HG02938 (cell line): Measurements from ENCODE around the gene ARSJ.

ENCODE experiments used
- ATAC-seq: cut with Tn5 transposase; IDR thresholded peaks from one replicate; pipeline ENCODE4 v1.9.1; 2021; ENCODE audit warnings: mild to moderate bottlenecking, moderate library complexity; ENCODE audit not compliant: unreplicated experiment

Gene ARSJ

DNA sequence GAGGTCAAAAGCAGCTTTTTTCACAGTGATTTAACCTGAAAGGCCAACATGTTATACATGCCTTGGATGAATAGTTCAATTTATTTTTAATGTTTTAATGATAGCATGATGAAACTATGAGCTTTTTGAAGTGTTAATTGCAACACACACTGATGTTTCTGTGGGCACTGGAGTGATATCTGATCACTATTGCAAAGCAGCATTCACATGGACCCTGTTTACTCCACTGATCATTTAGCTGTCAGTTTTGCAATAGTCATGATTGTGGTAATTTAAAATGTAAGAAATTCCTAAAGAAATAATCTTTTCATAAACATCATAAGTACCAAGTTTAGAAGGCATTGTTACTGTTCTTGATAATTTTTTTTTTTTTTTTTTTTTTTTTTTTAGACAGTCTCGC is 74.1 kb downstream of the ARSJ start:
- ATAC-seq = no peak

DNA sequence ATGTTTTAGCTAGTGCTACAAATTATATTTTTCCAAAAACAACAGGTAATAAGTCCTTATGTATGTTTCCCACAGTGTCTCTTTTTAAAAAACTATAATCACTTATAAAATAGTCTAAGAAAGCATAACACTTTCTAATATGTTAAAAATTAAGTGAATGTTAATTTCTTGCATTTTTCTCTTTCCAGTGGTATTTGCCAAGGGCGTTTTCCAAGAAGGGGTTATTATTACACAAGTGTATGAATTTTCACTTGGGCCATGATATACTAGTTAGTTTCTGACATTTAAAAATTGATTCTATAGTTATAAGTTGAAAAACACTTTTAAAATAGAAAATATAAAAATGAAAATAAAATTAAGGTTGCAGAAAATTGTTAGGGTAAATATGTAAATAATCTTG is 74.6 kb downstream of the ARSJ start:
- no peak for ATAC-seq

DNA sequence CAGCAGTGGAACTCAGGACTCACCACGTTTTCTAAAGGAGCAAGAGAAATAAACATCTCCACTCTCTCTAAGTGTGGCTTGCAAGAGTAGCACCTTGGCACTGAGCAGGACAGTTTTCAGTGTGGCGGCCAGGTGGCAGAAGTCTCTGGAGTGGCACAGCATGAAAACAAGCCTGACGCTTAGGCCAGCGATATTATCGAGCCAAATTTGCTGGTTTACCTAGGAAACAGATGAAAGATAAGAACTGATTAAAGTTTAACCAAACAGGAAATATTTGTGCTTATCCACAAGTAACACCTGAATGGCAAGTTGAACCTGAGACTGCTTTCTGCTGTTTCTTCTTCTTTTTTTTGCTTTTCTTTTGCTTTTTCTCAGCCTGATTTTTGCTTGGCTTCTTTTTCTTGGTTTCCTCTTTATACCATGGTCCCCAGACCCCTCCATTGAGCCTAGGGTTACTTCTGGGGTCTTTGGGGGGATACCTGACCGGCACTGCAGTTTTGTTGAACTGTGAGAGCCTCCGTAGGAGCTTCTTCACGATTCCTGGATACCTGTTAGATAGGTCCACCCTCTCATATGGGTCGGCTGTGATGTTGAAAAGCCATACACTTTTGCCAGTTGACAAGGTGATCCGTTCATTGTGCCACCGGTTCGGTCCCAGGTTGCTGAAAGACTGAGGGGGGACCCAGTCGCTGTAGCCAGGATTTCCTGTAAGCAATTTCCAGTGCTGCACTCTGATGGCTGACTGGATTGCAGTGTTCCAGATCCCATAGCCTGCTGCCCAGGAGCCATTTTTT is 77.3 kb downstream of the ARSJ start:
- ATAC-seq = no peak

DNA sequence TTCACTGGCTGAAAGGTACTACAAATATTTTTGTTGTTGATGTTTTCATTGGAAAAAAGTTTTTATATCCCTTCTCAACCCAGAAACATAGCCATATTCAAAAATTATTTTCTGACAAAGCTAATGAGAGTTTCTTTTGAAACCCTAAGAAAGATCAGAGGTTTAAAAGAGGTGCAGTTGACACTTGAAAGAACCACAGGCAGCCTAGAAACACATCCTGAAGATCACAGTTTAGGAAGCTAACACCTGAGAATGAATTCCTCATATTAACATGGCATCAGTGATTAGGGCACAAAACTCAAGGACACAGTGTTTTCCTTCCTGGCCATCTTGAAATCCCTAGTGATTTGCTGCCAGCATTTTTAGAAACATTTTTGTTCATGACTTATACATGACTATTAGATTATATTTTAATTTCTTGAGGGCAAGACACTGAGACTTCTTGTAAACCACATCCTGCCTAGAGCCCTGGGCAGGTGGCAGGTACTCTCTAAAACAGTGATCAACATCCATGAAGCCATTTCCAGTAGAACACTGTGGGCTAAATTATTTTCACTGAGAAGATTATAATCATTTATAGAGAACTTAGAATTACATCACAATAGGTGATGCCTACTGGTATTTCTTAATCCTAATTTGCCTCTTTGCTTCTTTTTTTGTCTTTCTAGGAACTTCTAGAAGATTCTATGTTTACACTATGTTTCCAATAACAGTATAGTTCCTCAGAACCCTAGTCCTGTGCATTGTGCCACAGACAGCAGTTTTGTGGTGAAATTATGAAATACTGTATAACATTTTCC is 80.0 kb downstream of the ARSJ start:
- ATAC-seq = peak; percentile 96

DNA sequence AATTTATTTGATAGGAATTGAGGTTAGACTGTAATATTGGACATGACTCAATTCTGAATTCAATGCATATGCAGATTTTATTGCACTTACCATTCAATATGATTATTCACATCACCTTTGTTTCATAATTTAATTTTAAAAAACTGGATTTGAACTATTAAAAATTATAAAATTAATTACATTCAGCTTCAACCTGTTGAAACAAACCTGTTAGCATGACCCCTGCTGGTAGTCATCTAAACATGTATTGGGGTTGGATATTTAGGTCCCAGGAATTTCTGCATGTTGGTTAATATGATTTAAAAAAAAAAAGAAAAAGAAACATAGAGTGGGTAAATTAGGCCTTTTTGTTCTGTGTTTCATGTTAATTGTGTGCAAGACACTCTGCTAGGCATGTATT is 85.9 kb downstream of the ARSJ start:
- no peak for ATAC-seq

DNA sequence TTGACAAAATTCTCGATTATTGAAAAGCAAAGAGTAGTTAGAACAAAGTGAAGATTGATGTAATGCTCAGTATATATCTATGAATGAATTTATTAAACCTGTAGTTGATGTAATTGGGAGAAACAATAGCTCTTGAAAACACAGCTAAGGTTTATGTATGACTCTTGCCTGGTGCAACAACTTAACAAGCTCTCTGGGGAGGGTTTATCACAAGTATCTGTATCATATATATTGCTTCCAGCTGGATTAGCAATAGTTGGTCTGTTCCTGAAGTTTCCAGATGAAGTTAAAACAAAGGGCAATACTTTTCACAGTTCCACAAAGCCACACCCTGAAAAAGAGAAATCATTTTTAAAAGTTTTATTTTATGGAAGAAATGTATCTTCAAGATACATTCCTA is 91.4 kb downstream of the ARSJ start:
- ATAC-seq = no peak

DNA sequence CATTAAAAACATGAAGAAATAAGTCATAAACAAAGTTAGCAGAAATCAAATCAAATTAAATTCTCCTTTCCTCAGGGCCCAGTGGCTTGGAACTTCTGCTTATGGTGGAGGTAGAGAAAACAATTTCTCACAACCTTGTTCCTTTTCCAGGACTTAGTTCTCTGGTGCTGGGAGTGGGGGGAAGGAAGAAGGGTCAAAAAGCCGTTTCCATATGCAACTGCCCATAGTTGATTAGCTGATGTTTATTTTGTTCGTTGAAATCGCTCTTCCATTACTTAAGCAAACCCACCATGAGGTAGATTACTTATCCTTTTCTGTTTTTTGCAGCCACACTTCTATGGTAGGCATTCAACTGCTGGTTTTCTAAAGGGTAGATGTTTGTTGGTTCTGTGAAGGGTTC is 94.2 kb downstream of the ARSJ start:
- no peak for ATAC-seq

DNA sequence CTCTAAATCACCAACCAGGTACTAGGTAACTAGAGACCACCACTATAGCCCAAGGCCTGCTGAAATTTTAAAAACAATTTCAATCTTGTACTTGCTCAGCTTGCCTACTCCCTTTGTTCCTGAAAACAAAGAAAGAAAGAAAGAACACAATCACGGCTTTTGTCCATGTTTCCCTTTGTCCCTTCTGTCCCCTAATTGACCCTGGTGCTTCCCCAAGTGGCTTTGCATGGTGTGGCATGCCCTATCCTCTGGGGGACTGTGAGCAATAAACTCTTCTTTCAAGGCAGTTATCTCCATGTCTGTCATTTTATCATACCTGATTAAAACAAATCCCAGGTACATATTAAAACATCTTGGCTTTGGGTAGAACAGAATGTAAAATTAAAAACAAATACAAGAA is 94.8 kb downstream of the ARSJ start:
- ATAC-seq = no peak

DNA sequence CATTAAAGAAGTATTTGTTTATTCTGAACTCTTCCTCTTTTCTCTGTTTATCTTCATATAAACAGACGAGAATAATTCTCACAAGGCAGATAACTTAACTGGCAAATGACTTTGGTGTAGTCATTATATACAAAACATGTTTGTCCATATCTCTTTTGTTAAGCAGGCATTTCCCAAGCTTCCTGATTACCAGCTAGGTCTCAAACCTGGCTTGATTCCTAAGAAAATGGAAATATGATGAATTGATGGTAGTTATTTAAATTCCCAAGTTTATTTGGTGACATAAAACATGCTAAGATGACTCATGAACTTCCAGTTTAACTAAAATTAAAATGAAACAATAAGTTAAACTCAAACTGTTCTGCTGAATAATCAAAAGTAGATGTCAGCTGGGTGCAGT is 96.8 kb downstream of the ARSJ start:
- no peak for ATAC-seq

DNA sequence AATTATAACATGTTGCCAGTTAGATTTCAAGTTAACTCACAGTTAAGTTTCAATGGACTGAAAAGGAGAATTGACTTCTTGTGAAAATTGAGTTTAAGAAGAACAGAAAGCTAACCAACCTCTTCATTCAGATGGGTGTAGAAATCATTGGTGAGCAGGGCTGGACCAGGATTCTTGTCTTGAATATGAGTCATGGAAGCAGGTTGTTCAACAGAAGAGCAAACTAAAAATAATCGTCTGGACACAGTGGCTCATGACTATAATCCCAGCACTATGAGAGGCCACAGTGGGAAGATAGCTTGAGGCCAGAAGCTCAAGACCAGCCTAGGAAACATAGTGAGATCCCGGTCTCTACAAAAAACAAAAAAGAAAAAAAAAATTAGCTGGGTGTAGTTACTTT is 98.2 kb downstream of the ARSJ start:
- ATAC-seq = no peak

DNA sequence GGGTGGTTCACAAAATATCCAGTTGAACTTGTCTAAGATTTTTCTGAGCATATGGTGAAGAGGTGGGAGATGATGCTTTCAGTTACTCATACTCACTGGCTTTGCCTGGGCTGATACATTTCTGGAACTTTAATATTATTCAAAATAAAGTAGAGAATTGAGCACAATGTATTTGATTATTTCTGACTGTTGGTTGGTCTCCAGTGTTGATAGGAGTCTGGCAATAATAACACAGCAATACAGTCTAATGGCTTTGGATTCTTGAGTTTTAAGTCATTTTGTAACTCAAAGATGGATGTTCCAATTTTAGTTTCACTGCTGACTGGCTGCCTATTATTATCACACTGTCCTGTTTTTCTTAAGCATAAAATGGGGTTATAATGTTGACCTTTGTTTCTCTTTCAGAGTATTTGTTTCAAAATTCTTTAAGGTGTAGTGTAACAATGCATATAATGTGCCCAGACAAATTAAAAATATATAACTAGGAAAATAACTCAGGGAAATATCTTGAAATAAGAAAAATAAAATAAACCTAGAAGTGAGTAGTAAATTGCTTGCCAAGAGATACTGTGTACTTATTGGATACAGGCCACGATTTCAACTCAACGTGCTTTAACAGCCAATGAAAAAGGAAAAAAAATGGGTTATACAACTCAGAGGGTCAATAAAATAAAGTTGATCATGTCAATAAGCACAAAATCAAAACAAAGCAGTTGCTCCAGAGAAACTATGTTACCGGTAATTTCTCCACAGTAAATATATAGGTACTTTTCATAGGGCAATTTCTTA is 99.0 kb downstream of the ARSJ start:
- no peak for ATAC-seq

DNA sequence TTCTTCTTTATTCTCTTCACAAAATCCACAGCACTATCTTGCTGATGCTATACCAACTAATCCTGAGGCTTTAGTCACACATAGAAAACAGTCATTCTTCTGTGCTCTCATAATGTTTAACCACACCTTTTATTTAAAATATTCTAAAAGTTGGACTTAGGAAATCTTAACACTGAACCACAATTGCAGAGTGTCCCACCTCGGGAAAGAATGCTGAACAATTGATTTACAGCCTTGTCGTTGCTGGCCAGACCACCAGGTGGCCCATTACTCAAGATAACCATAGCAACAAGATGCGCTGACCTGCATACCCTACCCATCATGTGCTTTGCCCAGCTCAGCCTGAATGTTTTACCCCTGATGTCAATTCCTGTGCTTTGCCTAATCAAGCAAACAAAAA is 100.8 kb downstream of the ARSJ start:
- ATAC-seq = no peak

DNA sequence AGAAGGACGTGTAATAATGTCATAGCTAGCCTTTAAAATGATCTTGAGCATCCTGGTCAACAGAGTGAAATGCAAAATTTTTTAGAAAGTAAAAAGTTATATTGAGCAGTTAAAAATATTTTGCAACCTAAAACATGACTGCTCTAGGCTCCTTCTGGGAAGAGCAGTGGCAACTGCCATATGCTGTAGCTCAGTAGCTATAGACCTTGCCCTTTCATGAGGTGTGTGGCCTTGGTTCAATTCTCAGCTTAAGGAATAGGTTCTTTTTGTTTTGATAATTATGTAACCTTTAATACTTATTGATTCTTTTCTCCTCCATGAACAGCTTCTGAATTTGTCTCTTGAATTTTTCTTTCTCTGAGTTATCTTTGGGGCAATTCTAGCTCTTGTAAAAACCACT is 105.0 kb downstream of the ARSJ start:
- no peak for ATAC-seq

DNA sequence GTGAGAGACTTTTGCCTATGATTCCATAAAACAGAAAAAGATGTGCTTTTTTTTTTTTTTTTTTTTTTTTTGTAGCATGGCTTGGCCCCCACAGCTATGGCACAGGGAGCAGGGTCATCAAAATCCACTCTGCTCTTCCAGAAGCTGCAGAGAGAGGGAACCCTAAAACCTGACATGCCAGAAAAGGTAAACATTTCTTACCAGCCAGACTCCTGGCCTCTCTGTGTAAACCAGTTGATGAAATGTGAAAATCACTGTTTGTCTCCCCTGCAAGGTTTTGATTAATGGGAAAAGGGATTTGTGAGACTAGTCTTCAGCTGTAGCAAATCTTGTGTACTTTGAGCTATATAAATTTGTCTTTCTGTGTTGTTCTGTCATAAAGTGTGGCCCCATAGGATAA is 105.9 kb downstream of the ARSJ start:
- ATAC-seq = no peak

DNA sequence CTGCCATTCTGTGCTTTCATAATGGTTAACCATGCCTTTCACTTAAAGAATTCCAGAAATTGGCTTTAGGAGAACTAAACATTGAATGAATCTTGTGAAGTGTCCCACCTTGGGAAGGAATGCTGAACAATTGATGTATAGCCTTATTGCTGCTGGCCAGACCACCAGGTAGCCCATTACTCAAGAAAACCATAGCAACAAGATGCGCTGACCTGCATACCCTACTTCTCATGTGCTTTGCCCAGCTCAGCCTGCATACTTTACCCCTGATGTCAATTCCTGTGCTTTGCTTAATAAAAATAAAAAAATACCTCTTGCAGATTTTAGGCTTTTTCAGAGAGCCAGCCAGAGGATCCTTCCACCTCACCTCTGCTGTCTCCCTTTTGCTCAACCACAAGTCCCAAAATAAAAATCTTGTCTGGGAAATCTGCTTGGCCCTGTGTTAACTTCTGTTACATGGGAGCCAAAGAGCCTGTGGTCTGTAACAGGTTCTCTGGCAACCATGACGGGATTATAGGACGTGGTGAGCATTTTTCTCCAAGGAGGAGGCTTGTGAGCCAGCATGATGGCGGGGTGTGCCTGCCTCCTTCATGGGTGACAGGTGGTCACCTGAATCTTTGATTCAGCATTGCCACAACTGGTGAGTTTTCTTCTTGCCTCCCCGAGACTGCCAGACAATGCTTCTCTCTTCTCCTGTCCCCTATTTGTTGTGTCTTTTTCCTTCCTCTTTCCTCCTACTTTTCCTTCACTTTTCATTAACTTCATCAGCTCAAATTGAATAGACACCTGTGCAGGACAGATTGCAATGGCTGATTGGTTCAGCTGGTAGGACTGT is 106.8 kb downstream of the ARSJ start:
- no peak for ATAC-seq

DNA sequence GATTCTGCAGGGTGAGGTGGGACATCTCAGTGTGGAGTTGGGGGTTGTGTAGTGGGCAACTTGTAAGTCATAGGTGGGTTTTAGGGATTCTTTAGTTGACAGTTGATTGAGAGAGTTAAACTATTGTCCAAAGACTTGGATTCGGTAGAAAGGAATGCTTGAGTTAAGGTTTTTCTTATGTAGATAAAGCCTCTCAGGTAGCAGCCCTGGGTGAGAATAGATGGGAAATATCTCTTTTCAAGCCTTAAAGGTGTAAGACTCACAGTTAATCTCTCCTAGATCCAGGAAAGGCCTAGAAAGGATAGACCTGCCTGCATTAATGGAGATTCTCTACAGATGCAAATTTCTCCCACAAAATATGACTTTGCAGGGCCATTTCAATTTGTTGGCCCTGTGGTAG is 108.4 kb downstream of the ARSJ start:
- no peak for ATAC-seq

DNA sequence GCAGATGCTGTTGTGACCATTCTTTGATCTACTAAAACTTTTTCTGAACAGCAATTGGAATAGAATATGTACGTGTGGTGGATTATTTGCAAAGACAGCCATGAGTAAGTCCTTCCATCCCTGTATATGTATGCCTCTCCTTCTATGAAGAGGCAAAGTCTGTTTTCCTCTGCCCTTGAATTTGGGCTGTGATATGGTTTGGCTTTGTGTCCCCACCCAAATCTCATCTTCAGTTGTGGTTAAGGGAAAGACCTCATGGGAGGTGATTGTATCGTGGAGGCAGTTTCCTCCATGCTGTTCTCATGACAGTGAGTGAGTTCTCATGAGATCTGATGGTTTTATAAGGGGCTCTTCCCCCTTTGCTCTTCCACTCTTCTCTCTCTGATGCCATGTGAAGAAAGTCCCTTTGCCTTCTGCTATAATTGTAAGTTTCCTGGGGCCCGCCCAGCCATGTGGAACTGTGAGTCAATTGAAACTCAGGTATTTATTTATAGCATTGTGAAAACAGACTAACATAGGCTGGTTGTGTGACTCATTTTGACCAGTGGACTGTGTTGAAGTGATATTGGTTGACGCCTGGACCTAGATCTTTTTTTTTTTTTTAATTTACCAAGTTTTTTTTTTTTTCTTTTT is 109.6 kb downstream of the ARSJ start:
- ATAC-seq = peak; percentile 88

DNA sequence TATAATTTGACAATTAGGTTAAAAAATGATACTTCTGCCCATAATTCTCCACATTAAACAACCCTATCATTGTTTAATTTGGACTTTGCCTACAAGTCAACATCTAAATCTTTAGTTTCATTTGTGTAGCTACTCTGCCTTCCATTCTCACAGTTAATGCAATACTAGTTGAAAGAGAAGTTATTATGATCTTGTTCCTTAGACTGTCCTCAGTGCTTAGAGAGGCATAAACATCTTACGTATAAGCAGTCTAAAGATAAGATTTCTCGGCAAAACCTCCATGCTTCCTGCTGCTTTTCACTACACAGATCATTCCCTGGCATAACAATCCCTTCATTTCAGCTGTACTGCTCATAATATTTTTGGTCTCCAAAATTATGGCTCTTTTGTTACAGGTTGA is 112.8 kb downstream of the ARSJ start:
- no peak for ATAC-seq

DNA sequence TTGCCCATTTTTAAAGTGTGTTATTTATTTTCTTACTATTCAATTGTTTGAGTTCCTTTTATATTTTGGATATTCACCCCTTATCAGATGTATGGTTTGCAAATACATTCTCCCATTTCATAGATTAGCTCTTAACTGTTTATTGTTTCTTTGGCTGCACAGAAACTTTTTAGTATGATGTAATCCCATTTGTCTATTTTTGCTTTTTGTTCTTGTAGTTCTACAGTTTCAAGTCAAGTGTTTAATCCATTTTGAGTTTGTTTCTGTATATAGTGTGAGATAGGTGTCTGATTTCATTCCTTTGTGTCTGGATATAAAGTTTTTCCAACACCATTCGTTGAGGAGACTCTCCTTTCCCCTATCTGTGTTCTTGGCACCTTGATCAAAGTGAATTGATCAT is 120.5 kb downstream of the ARSJ start:
- no peak for ATAC-seq

DNA sequence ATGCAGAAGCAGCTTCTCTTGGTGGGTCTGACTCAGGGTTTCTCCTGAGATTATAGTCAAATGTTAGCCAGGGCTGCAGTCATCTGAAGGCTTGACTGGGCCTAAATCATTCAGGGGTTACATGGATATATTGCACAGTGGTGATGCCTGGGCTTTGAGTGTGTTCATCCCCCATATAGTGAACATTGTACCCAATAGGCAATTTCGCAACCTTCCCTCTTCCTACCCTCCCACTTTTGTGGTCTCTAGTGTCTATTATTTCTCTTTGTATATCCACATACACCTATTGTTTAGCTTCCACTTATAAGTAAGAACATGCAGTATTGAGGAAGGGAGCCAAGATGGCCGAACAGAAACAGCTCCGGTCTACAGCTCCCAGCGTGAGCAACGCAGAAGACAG is 127.6 kb downstream of the ARSJ start:
- no peak for ATAC-seq
